AG09309 (cell line): ENCODE data around the gene CST11.

Source experiments
- DNase-seq: peaks from one replicate; pipeline ENCODE4 v3.0.0-alpha.2; 2010; ENCODE audit warnings: low read depth
- H3K4me3 ChIP-seq: 2 replicates; pipeline ENCODE4 v1.5.1; 2011; ENCODE audit warnings: mild to moderate bottlenecking, low read depth, low read length, moderate library complexity; ENCODE audit not compliant: control insufficient read depth
- TF ChIP-seq, protein P1 (sequence below): IDR thresholded peaks from 2 replicates; pipeline ENCODE4 v1.5.1; 2011; ENCODE audit warnings: mild to moderate bottlenecking, low read depth, low read length, inconsistent platforms; ENCODE audit not compliant: insufficient read depth, control insufficient read depth; ENCODE audit errors: missing control alignments

CST11 gene

DNA sequence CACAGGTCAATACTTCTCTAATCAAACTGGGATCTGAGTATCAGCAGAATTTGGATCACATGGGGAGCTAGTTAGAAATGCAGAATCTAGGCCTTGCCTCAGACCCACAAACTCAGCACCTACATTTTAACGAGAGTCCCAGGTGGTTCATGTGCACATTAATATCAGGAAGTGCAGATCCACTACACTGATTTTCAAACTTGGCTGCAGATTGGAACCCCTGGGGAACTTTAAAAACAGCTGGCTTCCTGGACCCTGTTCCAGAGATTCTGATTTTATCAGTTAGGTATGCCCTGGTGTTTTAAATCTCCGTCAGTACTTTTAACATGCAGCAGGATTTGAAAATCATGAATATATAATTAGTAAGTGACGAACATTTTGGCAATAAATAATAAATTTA, 36.3 kb upstream of the CST11 start:
- H3K4me3 ChIP-seq = no peak overlapping the region
- TF ChIP-seq, protein P1, sequence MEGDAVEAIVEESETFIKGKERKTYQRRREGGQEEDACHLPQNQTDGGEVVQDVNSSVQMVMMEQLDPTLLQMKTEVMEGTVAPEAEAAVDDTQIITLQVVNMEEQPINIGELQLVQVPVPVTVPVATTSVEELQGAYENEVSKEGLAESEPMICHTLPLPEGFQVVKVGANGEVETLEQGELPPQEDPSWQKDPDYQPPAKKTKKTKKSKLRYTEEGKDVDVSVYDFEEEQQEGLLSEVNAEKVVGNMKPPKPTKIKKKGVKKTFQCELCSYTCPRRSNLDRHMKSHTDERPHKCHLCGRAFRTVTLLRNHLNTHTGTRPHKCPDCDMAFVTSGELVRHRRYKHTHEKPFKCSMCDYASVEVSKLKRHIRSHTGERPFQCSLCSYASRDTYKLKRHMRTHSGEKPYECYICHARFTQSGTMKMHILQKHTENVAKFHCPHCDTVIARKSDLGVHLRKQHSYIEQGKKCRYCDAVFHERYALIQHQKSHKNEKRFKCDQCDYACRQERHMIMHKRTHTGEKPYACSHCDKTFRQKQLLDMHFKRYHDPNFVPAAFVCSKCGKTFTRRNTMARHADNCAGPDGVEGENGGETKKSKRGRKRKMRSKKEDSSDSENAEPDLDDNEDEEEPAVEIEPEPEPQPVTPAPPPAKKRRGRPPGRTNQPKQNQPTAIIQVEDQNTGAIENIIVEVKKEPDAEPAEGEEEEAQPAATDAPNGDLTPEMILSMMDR = no peak
- no peak for DNase-seq

DNA sequence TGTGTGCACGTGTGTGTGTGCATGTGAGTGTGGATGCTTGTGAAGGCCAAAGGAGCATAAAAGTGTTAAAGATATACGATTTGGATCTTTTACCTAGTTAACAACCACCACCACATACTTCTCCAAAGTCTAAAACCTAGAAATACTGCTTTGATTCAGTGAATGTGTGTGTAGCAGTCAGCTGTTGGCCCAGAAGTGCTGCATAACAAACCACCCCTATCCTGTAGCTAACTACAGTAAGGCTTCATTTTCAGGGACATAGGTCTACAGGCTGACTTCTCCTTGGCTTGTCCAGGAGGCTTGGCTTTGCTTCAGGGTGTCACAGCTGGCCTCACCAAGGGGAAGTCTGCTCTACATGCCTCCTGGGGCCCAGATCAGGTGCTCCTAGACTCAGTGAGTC, 35.8 kb upstream of the CST11 start:
- TF ChIP-seq, protein P1 = no peak
- DNase-seq = no peak
- no peak overlapping the region for H3K4me3 ChIP-seq

DNA sequence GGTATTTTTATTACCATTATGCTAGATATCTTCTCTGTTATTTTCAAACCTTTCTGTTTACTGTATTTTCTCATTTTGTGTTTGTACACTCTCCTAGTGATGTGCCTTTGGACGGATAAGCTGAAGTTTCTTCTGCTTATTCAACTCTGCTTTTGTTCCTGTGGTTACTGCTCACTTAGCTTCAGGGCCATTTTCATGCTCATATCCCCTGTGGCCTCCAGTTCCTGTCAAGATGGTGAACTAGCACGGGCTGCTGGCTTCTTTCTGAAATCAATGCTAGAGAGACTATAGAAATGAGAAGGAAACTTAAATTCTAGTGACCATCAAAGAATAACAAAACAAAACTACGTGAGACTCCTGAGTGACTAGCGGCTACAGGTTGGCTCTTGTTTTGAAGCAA, 31.4 kb upstream of the CST11 start:
- no peak for DNase-seq
- TF ChIP-seq, protein P1 = no peak
- H3K4me3 ChIP-seq = no peak overlapping the region

DNA sequence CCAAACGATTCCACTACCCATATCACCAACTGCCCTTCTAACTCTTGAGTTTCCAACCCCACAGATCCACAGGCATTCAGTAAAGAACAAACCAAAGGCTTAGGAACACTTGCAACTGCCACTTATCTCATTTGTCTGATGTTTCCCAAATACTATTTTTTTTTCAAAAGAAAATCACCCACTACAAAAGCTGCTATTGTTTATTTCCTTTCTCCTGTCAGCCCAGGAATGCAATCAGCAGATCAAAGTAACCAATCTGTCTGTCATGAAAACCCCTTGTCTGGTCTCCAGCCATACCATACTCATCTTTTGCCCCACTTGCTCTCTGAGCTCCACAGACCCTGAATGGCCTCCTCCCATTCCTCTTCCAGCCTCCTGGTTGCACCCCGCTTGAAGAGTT, 29.5 kb upstream of the CST11 start:
- no peak for DNase-seq
- TF ChIP-seq, protein P1 = no peak
- no peak overlapping the region for H3K4me3 ChIP-seq

DNA sequence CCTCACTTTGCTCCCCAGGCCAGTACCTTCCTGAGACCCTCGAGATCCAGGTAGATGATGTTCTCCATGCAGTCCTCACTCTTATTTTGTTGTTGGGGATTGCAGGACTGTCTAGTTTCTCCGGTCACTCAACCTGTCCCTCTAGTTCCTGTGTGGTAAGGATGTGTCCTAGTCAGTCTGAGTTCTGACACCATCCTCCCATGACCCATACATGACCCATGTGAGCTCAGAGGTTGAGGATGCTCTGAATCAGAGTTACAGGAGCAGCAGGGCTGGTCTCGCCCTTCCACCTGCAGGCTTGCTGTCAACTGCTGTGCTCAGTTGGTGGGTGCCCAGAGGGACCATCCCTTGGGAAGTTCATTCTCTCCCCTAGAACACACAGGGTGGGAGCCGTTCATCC, 26.4 kb upstream of the CST11 start:
- TF ChIP-seq, protein P1 = no peak
- no peak for DNase-seq
- H3K4me3 ChIP-seq = no peak overlapping the region

DNA sequence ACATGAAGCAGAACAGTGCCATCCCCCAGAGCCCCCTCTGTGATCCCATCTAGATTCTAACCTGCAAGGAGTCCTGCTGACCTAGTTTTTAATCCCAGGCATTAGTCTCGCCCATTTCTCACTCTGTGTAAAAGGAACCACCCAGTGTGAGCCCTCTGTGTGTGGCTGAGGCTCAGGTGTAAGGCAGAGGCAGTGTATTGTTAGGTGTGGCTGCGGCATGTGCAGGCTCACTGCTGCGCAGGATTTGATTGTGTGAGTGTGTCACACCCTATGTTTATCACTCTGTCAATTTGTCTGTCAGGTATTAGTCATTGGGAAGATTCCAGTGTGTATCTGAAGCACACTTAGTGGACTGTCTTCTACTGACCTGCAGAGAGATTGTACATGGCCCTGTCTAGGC, 24.5 kb upstream of the CST11 start:
- TF ChIP-seq, protein P1 = no peak

More for the DNA sequence above, 24.5 kb upstream of the CST11 start:
- H3K4me3 ChIP-seq = no peak overlapping the region
- DNase-seq = no peak
